Esophagus muscularis mucosa (tissue), 3 donors: Measurements from ENCODE around the gene TSPAN32.

ENCODE experiments used
- POLR2A ChIP-seq: fragments of 450-650 bp; IDR thresholded peaks from one replicate; pipeline ENCODE4 v1.6.1; 2017; ENCODE audit warnings: antibody characterized with exemption, moderate library complexity, mild to moderate bottlenecking, low read depth
- POLR2AphosphoS5 ChIP-seq, 2 donors: sonication (generic); formaldehyde crosslinking; IDR thresholded peaks; one replicate each; pipeline ENCODE4 v1.6.1; 2017; ENCODE audit warnings: antibody characterized with exemption in 2 of 2
- TF ChIP-seq, protein P1 (sequence below), 3 experiments: fragments of 200-600 bp in 2 of 3; fragments of 450-650 bp in 1 of 3; sonication (generic) in 2 of 3; IDR thresholded peaks; one replicate each; pipeline ENCODE4 v1.5.1; 2017 to 2019; ENCODE audit warnings: antibody characterized with exemption in 3 of 3, mild to moderate bottlenecking in 2 of 3, moderate library complexity in 1 of 3

DNA sequence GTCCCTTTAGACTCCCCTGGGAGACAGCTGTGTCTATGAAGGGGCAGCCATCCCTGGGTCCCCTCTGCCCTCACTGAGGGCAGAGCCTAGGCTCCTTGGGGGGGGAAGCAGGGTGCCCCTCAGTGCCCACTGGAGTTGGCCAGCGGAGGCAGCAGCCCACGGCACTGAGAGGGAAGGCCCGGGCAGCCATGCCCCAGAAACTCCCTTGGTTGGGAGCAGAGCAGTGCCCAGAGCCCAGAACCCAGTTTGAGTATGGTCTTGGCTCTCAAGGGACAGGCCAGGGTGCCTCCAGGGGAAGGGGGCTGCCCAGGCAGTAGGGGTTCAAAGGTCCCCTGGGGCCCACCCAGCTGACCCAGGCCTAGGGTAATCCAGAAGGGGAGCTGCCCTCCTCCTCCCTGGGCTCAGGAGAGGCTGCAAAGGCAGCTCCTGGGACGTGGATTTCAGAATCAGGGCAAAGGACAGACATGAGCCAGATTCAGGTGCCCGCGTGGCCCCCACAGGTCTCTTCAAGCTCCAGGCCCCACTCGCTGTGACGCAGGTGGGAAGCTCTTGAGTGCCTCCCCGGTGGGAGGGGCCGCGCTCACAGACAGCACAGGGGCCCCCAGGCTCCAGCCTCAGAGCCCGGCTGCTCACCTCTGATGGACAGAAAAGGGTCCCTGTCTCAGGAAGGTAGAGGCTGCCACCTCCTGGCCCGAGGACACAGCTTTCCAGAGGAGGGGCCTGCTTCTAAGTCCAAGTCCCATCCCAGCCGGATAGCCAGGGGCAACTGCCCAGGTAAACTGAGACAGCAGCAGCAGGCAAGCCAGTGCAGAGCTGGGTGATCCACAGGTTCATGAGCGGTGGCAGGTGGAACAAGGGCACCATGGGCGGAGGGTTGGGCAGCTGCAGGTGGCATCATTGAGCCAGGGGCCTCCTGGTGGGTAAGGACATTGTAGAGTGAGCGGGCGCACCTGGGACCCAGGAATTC is 2.7 kb upstream of the TSPAN32 start:
- TF ChIP-seq, protein P1, sequence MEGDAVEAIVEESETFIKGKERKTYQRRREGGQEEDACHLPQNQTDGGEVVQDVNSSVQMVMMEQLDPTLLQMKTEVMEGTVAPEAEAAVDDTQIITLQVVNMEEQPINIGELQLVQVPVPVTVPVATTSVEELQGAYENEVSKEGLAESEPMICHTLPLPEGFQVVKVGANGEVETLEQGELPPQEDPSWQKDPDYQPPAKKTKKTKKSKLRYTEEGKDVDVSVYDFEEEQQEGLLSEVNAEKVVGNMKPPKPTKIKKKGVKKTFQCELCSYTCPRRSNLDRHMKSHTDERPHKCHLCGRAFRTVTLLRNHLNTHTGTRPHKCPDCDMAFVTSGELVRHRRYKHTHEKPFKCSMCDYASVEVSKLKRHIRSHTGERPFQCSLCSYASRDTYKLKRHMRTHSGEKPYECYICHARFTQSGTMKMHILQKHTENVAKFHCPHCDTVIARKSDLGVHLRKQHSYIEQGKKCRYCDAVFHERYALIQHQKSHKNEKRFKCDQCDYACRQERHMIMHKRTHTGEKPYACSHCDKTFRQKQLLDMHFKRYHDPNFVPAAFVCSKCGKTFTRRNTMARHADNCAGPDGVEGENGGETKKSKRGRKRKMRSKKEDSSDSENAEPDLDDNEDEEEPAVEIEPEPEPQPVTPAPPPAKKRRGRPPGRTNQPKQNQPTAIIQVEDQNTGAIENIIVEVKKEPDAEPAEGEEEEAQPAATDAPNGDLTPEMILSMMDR (IDR thresholded peaks at IDR 0.05), result no peak
- no peak for TF ChIP-seq POLR2A
- TF ChIP-seq POLR2AphosphoS5 (IDR thresholded peaks at IDR 0.05), result no peak
